Mucosa of gallbladder (tissue), 1 donor: ENCODE data around the gene PCOLCE2. TPM values are rescaled to one million over a fixed set of nuclear protein-coding genes. Genes with fewer than 3 reads are reported as not detected.

ENCODE experiments used
- DNase-seq: peaks from one replicate; pipeline ENCODE4 v3.0.0-alpha.2; 2020; ENCODE audit warnings: low spot score
- total RNA-seq: library from RNA; stranded (reverse); gene quantifications from one replicate; pipeline ENCODE4 v1.2.1, GENCODE V29; 2021
- donor health status: DM: no; HTN: no; CAD: no.

The PCOLCE2 gene, protein sequence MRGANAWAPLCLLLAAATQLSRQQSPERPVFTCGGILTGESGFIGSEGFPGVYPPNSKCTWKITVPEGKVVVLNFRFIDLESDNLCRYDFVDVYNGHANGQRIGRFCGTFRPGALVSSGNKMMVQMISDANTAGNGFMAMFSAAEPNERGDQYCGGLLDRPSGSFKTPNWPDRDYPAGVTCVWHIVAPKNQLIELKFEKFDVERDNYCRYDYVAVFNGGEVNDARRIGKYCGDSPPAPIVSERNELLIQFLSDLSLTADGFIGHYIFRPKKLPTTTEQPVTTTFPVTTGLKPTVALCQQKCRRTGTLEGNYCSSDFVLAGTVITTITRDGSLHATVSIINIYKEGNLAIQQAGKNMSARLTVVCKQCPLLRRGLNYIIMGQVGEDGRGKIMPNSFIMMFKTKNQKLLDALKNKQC
- 2.8 TPM for total RNA-seq

DNA sequence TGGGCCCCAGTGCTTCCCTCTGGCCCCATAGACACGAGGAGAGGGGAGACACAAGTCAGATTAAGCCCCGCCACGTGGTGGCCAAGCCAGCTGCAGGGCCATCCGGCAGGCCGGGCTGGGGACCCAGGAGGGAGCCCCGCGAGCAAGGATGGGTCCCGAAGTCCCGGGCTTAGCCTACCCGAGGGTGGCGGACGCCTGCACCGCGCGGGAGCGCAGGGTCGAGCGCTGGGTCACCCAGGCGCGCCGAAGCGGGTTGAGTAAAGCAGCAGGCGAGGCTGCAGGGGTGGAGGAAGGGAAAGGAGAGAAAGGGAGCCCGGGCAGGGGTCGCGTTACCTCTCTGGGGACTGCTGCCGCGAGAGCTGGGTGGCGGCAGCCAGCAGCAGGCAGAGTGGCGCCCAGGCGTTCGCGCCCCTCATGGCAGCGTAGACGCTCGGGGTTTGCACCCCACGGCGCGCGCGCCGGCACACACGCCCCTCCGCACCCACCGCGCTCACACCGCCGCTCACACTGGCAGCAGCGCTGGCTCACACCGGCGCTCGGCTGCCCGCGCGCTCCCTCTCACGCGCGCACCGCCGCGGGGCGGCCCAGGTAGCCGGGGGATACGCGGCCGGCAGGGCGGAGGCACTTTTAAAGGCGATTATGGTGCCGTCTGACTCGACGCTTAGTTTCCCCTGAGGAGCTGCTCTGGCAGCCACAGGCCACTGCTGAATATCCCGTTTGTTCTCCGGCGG lies at the start of gene PCOLCE2:
Gene PCOLCE2, minus strand, starts transcription at position 603 of the 731 bp plus-strand sequence. Its CDS starts 187 bp downstream, at position 416.
- DNase-seq = no peak

- no peak for DNase-seq
Measured at GRCh38 chr3:142935963-142936362, 47.1 kb upstream of the PCOLCE2 start.

DNA sequence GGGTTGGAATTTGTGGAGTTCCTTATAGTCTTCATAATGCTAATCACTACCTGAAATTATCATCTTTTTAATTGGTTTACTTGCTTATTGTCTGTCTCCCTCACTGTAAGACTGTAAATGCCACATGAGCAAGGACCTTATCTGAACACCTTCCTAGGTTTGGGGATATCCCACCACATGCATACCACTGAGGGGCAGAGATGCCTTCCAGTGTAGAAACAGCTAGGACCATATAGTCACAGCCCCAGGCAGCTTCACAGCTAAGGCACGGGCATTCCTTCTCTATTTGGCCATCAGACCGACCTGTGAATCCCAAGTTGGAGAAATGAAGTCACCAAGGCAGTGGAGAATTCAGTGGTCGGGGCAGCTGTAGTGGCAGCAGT lies 46.0 kb upstream of the PCOLCE2 start:
- no peak for DNase-seq

- DNase-seq = no peak
Measured at GRCh38 chr3:142934128-142934886, 45.4 kb upstream of the PCOLCE2 start.

GRCh38 chr3:142931222-142931621 lies 42.3 kb upstream of the PCOLCE2 start:
- DNase-seq = no peak

GRCh38 chr3:142930463-142930862 lies 41.6 kb upstream of the PCOLCE2 start:
- DNase-seq = no peak

GRCh38 chr3:142929890-142930289 lies 41.0 kb upstream of the PCOLCE2 start:
- DNase-seq = no peak

- peak; percentile 38 for DNase-seq
Measured at GRCh38 chr3:142929109-142929508, 40.2 kb upstream of the PCOLCE2 start.

- DNase-seq = no peak
Measured at GRCh38 chr3:142926368-142926944, 37.6 kb upstream of the PCOLCE2 start.

- no peak for DNase-seq
Measured at GRCh38 chr3:142925140-142925539, 36.3 kb upstream of the PCOLCE2 start.

GRCh38 chr3:142923694-142924093 lies 34.8 kb upstream of the PCOLCE2 start:
- no peak for DNase-seq

DNA sequence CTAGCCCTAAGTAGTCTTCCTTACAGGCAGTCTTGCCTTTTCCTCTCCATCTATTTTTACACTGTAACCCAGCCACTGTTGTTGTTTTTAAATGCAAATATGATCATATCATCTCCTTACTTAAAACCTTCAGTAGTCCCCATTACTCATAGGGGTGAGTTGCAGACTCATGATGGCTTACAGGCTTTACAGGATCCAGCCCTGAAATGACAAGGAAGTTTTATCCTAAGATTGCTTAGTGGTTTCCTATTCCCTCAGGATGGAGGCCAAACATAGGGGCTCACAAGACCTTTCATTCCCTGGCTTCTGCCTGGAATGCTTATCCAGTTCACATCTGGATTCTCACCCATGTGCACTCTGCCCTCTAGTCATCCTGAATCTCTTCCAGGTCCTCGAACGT lies 27.7 kb upstream of the PCOLCE2 start:
- DNase-seq = no peak

- no peak for DNase-seq
Measured at GRCh38 chr3:142915636-142916035, 26.8 kb upstream of the PCOLCE2 start.

GRCh38 chr3:142914286-142914811 lies 25.5 kb upstream of the PCOLCE2 start:
- DNase-seq = no peak

DNA sequence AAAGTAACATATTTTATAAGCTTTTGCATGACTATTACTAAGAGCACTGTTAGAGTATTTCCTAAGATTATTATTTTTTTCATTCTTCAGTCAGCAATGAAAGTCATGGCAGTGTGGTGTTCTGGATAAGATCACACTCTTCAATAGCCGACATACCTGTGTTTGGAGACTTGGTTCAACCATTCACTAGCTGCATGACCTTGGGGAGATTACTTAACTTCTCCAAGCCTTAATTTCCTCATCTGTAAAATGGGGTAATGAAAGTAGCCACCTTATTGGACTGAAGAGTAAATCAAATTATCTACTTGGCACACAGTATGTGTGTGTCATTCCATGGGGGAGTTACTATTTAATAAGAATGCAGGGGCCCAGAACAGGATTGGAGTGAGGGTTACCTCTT lies 24.5 kb upstream of the PCOLCE2 start:
- DNase-seq = no peak

GRCh38 chr3:142912402-142913172 lies 23.7 kb upstream of the PCOLCE2 start:
- no peak for DNase-seq

DNA sequence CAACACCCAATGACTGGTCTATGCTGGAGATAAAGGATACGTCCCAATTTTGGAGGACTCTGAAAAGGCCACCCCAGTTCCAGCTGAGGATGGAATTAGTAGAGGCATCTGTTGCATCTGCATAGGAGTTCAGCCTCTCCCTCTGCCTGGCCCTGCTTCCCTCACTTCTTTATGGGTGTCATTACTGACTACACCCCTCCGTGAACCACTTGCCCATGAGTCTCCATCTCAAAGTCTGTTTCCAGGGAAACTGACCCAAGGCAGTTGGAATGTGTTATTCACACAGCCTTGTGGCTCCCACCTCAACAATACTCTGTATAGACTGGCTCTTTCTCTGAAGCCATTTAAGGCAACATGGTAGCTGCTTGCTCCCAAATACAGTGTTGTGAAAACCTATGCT lies 21.4 kb upstream of the PCOLCE2 start:
- no peak for DNase-seq

- DNase-seq = no peak
Measured at GRCh38 chr3:142909282-142909681, 20.4 kb upstream of the PCOLCE2 start.

DNA sequence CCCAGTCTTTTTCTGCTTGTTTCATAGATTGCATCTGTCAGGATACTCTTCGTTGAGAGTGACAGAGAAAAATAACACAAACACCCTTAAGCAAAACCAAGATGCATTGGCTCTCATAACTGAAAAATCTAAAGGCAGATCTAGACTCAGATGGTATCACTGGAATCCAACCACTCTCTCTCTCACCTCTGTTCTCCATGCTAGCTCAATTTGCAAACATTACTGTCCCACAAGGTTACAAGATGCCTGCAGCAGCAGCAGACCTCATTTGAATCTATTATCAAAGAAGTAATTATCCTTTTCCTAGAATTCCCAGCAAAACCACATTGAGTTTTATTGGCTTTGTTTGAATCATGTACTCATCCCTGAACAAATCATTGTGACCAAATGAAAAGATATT lies 19.1 kb upstream of the PCOLCE2 start:
- DNase-seq = no peak

DNA sequence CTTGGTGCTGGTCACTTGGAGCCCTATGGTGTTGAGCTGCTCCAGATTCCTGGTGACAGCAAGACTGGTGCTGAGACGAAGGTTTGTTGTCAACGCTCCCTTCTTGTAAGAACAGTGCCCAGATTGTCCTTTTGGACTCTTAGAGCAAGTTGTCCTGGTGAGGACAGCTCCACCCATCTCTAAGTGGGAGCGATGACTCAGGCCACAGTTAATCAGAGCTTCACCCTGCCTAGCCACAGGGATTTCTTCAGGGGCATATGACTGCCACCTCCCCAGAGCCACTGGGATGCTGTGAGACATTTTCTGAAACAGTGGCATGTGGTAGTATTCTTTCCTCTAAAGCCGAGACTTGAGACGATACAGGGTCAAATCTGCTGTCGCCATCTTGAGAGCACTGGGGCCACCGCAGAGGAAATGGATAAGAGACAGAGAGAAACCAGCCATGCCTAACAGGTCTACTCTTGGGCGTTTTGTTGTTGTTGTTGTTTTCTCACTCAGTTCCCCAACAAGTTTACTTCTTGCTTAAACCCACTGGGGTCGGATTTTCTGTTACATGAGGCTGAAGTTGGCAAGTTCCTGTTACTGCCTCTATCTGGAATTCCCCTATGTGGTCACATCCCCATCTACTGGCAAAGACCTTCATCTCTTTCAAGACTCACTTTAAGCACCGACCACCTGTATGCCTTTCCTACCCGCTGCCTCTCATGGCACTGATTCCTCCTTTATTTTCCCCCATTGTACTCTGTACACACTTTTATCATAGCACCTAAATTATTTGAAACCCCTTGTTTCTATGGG lies 16.0 kb upstream of the PCOLCE2 start:
- peak; percentile 59 for DNase-seq
